GM12875 (cell line): ENCODE results near the gene SRP9.

Experiments
- H3K4me3 ChIP-seq: one replicate; pipeline ENCODE4 v1.5.1; 2011; ENCODE audit warnings: low read depth, low read length, control low read depth
- TF ChIP-seq, protein P1 (sequence below): IDR thresholded peaks from 2 replicates; pipeline ENCODE4 v1.5.1; 2011; ENCODE audit warnings: low read depth, mild to moderate bottlenecking, control low read depth, inconsistent platforms, low read length, moderate library complexity, borderline replicate concordance; ENCODE audit not compliant: insufficient read depth

The SRP9 gene

GRCh38 chr1:225822655-225823403 lies 45.2 kb downstream of the SRP9 start:
- TF ChIP-seq, protein P1, sequence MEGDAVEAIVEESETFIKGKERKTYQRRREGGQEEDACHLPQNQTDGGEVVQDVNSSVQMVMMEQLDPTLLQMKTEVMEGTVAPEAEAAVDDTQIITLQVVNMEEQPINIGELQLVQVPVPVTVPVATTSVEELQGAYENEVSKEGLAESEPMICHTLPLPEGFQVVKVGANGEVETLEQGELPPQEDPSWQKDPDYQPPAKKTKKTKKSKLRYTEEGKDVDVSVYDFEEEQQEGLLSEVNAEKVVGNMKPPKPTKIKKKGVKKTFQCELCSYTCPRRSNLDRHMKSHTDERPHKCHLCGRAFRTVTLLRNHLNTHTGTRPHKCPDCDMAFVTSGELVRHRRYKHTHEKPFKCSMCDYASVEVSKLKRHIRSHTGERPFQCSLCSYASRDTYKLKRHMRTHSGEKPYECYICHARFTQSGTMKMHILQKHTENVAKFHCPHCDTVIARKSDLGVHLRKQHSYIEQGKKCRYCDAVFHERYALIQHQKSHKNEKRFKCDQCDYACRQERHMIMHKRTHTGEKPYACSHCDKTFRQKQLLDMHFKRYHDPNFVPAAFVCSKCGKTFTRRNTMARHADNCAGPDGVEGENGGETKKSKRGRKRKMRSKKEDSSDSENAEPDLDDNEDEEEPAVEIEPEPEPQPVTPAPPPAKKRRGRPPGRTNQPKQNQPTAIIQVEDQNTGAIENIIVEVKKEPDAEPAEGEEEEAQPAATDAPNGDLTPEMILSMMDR, result no peak
- no peak overlapping the region for H3K4me3 ChIP-seq

- TF ChIP-seq, protein P1, result no peak
- no peak overlapping the region for H3K4me3 ChIP-seq
Measured at GRCh38 chr1:225823811-225824261, 46.2 kb downstream of the SRP9 start.

GRCh38 chr1:225824533-225824941 lies 46.9 kb downstream of the SRP9 start:
- TF ChIP-seq, protein P1, result no peak
- no peak overlapping the region for H3K4me3 ChIP-seq

DNA sequence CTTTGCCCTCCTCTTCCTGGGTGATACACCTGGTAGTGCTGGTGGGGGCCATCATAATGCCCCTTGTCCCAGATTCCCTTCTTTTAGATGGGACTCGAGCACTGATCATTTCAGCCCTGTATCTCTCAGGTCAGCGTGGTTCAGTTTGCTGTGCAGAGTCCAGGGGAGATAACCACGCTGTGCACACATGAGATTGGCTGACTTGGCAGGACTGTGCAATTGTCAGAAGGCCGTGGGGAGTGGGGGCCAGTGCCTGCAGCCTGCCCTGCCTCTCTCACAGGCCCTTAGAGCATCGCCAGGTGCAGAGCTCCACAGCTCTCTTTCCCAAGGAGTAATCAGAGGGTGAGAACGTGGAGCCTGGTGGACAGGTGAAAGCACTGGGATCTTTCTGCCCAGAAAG lies 47.5 kb downstream of the SRP9 start:
- TF ChIP-seq, protein P1, result no peak
- no peak overlapping the region for H3K4me3 ChIP-seq

- TF ChIP-seq, protein P1, result no peak
Measured at GRCh38 chr1:225825607-225826007, 48.0 kb downstream of the SRP9 start.

GRCh38 chr1:225827076-225827475 lies 49.5 kb downstream of the SRP9 start:
- TF ChIP-seq, protein P1, result no peak
- no peak overlapping the region for H3K4me3 ChIP-seq

More at GRCh38 chr1:225825607-225826007, 48.0 kb downstream of the SRP9 start:
- H3K4me3 ChIP-seq, result no peak overlapping the region

GRCh38 chr1:225828706-225829345 lies 51.2 kb downstream of the SRP9 start:
- no peak overlapping the region for H3K4me3 ChIP-seq
- TF ChIP-seq, protein P1, result no peak
